Right lobe of liver (tissue), 6 donors: ENCODE measurements around the gene SMIM30. TPM values are rescaled to one million over a fixed set of nuclear protein-coding genes. Genes with fewer than 3 reads are reported as not detected.

Experiments used
- ATAC-seq, 4 donors: fragments of 200-7000 bp; cut with Tn5 transposase; one replicate each; pipeline ENCODE4 v1.9.1; 2020; ENCODE audit warnings: mild to moderate bottlenecking in 4 of 4, moderate library complexity in 4 of 4
- DNase-seq, 3 donors: peaks; one replicate each; pipeline ENCODE4 v3.0.0-alpha.2; 2020
- H3K27ac ChIP-seq, 3 donors: fragments of 200-600 bp; one replicate each; pipeline ENCODE4 v1.8.0; 2022
- H3K27me3 ChIP-seq, 2 donors: fragments of 200-600 bp; one replicate each; pipeline ENCODE4 v1.8.0; 2022
- H3K36me3 ChIP-seq, 4 donors: fragments of 200-600 bp; sonication (generic) in 1 of 4; one replicate each; pipeline versions ENCODE4 v1.5.1 to v1.8.0; 2017 to 2022; ENCODE audit warnings: control low read depth in 1 of 4
- H3K4me1 ChIP-seq, 4 donors: fragments of 200-600 bp; sonication (generic) in 1 of 4; one replicate each; pipeline versions ENCODE4 v1.5.1 to v1.8.0; 2017 to 2022; ENCODE audit warnings: control low read depth in 1 of 4
- H3K4me3 ChIP-seq, 3 donors: fragments of 200-600 bp; one replicate each; pipeline ENCODE4 v1.8.0; 2022
- H3K9me3 ChIP-seq, 4 donors: fragments of 200-600 bp; sonication (generic) in 1 of 4; one replicate each; pipeline versions ENCODE4 v1.5.1 to v1.8.0; 2017 to 2022; ENCODE audit warnings: control low read depth in 1 of 4
- POLR2A ChIP-seq: fragments of 450-650 bp; IDR thresholded peaks from one replicate; pipeline ENCODE4 v1.6.1; 2017; ENCODE audit warnings: antibody characterized with exemption, mild to moderate bottlenecking
- WGBS: methylation state at CpG from one replicate; pipeline ENCODE4 v1.1.6; 2018; ENCODE audit warnings: low coverage, low lambda C conversion rate; ENCODE audit not compliant: insufficient coverage; ENCODE audit errors: missing lambda C conversion rate; 5-methylcytosine and 5-hydroxymethylcytosine counted together
- intact Hi-C, 2 donors: fragments of 100-400 bp; cut with DNase I; formaldehyde crosslinking; loops; one replicate each; pipeline versions ENCODE4 v1.11.2 to v1.14.1; 2022
- total RNA-seq, 6 experiments: library from RNA; depleted of rRNA in 2 of 6; stranded (reverse); fragments of >200 nt in 2 of 6; fragmentation: NEBNext Ultra II Directional in 3 of 6; extraction: Animal tissue kit (Norgen Biotek cat#: 25700) in 3 of 6; gene quantifications; one replicate each; pipeline versions ENCODE4 v1.1.0 to v1.2.4, GENCODE V29; 2016 to 2023
- TF ChIP-seq, protein P1 (sequence below), 4 donors: fragments of 200-600 bp in 3 of 4; fragments of 450-650 bp in 1 of 4; IDR thresholded peaks; one replicate each; pipeline versions ENCODE4 v1.5.1 to v1.8.0; 2016 to 2022; ENCODE audit warnings: antibody characterized with exemption in 4 of 4, mild to moderate bottlenecking in 2 of 4
- donor health status: DM: no; HTN: yes; CAD: no.
- donor health status: DM: no; HTN: no; CAD: no.
- donor health status: DM: no; HTN: no; CAD: no.
- donor health status: DM: no; HTN: yes; CAD: no.
- donor health status: DM: no; HTN: yes; CAD: no.

SMIM30 gene
- total RNA-seq, 6 experiments from 2014 or later: 14.2 to 31.9 (median 20.0) TPM

GRCh38 chr7:113084496-113085172 is 33.7 kb downstream of the SMIM30 start:
- DNase-seq (no peak), ATAC-seq (no peak)
- intact Hi-C loops: no loop called here
- TF ChIP-seq, protein P1, sequence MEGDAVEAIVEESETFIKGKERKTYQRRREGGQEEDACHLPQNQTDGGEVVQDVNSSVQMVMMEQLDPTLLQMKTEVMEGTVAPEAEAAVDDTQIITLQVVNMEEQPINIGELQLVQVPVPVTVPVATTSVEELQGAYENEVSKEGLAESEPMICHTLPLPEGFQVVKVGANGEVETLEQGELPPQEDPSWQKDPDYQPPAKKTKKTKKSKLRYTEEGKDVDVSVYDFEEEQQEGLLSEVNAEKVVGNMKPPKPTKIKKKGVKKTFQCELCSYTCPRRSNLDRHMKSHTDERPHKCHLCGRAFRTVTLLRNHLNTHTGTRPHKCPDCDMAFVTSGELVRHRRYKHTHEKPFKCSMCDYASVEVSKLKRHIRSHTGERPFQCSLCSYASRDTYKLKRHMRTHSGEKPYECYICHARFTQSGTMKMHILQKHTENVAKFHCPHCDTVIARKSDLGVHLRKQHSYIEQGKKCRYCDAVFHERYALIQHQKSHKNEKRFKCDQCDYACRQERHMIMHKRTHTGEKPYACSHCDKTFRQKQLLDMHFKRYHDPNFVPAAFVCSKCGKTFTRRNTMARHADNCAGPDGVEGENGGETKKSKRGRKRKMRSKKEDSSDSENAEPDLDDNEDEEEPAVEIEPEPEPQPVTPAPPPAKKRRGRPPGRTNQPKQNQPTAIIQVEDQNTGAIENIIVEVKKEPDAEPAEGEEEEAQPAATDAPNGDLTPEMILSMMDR (IDR thresholded peaks at IDR 0.05): no peak
- TF ChIP-seq POLR2A: no peak
- Histone ChIP-seq H3K27ac (no peak overlapping the region), H3K4me1 (no peaks in the 10 kb centered on the region), H3K27me3 (peaks cover 0 to 5% of the 10 kb centered on the region in 2 donors), H3K36me3 (no peaks in the 10 kb centered on the region), H3K9me3 (no peaks in the 10 kb centered on the region), H3K4me3 (no peak overlapping the region)
- WGBS: 37% methylated on average over 4 of the region's 4 CpGs

DNA sequence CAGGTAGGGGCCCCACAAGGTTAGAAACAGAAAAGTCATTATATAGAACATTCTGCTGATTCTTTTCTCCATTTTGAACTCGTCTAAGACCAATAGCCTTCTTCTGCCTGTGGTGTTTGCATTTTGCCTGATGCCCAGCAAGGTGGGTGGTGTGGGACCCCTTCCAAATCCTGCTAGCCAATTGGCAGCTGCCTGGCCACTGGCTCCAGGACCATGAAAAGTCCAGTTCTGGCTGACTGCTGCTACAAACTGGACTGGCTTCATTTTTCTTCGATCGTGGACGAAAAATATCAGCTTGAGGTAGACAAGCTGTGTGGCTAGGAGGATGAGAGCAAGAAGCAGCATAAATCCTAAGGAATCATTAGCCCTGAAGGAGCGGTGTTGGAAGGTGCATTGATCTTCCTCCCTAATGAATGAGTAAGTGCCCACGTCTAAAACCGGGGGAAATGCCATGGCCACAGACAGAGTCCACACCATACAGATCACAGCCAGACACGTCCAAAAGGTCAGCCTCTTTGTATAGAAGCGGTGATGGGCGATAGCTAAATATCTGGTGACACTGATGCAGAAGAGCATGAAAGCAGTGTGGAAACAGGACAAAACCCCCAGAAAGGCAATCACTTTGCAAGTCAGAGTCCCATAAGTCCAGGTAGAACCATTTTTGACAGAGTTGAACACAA is 34.4 kb downstream of the SMIM30 start:
- WGBS: 67% methylated on average over 7 of the region's 10 CpGs
- no peaks in the 10 kb centered on the region for H3K9me3 ChIP-seq
- no peaks in the 10 kb centered on the region for H3K4me1 ChIP-seq
- H3K27ac ChIP-seq: no peak overlapping the region
- no peaks in the 10 kb centered on the region for H3K36me3 ChIP-seq
- TF ChIP-seq POLR2A: no peak
- TF ChIP-seq, protein P1 (IDR thresholded peaks at IDR 0.05): no peak
- no peak overlapping the region for H3K4me3 ChIP-seq
- intact Hi-C loops: no loop called here
- ATAC-seq (no peak), DNase-seq (no peak)
- peaks cover 0 to 5% of the 10 kb centered on the region in 2 donors for H3K27me3 ChIP-seq

- intact Hi-C loops: no loop called here
- Histone ChIP-seq H3K4me1 (no peaks in the 10 kb centered on the region), H3K27ac (no peak overlapping the region), H3K4me3 (no peak overlapping the region), H3K9me3 (no peaks in the 10 kb centered on the region), H3K27me3 (peaks cover 0 to 5% of the 10 kb centered on the region in 2 donors), H3K36me3 (no peaks in the 10 kb centered on the region)
- DNase-seq (no peak), ATAC-seq (no peak)
- TF ChIP-seq POLR2A: no peak
- TF ChIP-seq, protein P1 (IDR thresholded peaks at IDR 0.05): no peak
- 30% methylated on average over 1 of the region's 1 CpG for WGBS
Measured at GRCh38 chr7:113083132-113083815, 35.1 kb downstream of the SMIM30 start.

GRCh38 chr7:113078331-113078730 is 40.0 kb downstream of the SMIM30 start:
- no peak for DNase-seq
- Histone ChIP-seq H3K9me3 (no peaks in the 10 kb centered on the region), H3K4me1 (no peaks in the 10 kb centered on the region), H3K36me3 (no peaks in the 10 kb centered on the region), H3K4me3 (no peak overlapping the region), H3K27me3 (no peaks in the 10 kb centered on the region), H3K27ac (no peak overlapping the region)
- 36% methylated on average over 2 of the region's 2 CpGs for WGBS
- intact Hi-C loops: no loop called here
- no peak for ATAC-seq
- no peak for TF ChIP-seq POLR2A
- TF ChIP-seq, protein P1 (IDR thresholded peaks at IDR 0.05): no peak
